ENCODE data around the gene MAP3K6.

- TF ChIP-seq CTCF (IDR thresholded peaks at IDR 0.05): peak in 1 of 5 experiments; percentile 2
- TF ChIP-seq POLR2A (IDR thresholded peaks at IDR 0.05): no peak
- TF ChIP-seq EP300 (IDR thresholded peaks at IDR 0.05): peak in 1 of 2 donors; percentile 15
Observed at GRCh38 chr1:27350663-27351540, 15.9 kb downstream of the MAP3K6 start.
